HepG2 (cell line): ENCODE data around the gene CAMTA1.

Experiments
- BRF2 ChIP-seq: sonication (generic); formaldehyde crosslinking; IDR thresholded peaks from 2 replicates; pipeline ENCODE4 v1.8.1; 2022; ENCODE audit warnings: mild to moderate bottlenecking, missing genetic modification reagents
- CTCF ChIP-seq: sonication (generic); formaldehyde crosslinking; IDR thresholded peaks from 2 replicates; pipeline ENCODE4 v1.5.0; 2020; ENCODE audit warnings: mild to moderate bottlenecking, missing genetic modification reagents, moderate library complexity
- DR1 ChIP-seq: sonication (generic); formaldehyde crosslinking; IDR thresholded peaks from 2 replicates; pipeline ENCODE4 v1.8.0; 2021; ENCODE audit warnings: mild to moderate bottlenecking, missing genetic modification reagents, inconsistent platforms
- EHMT2 ChIP-seq: fragments of 200-600 bp; sonication (generic); IDR thresholded peaks from 2 replicates; pipeline ENCODE4 v1.7.0; 2017; ENCODE audit warnings: antibody characterized with exemption, low read depth, low read length, borderline replicate concordance
- EZH2 ChIP-seq: conservative IDR thresholded peaks from 2 replicates; pipeline ENCODE4 v1.6.1; 2012; ENCODE audit warnings: mild to moderate bottlenecking, low read depth, low read length, moderate library complexity
- NFRKB ChIP-seq: fragments of 450-650 bp; IDR thresholded peaks from 2 replicates; pipeline ENCODE4 v1.6.1; 2017
- YY1 ChIP-seq: IDR thresholded peaks from 2 replicates; pipeline ENCODE4 v1.6.1; 2011; ENCODE audit warnings: low read length, low read depth, moderate library complexity, mild to moderate bottlenecking; ENCODE audit not compliant: insufficient read depth, insufficient replicate concordance
- ZBTB2 ChIP-seq: sonication (generic); formaldehyde crosslinking; IDR thresholded peaks from 2 replicates; pipeline ENCODE4 v1.8.0; 2022; ENCODE audit warnings: low read depth, missing genetic modification reagents
- ZFX ChIP-seq: sonication (generic); formaldehyde crosslinking; IDR thresholded peaks from 2 replicates; pipeline ENCODE4 v1.4.0; 2020; ENCODE audit warnings: mild to moderate bottlenecking, low read depth, missing genetic modification reagents, moderate library complexity
- ZNF501 ChIP-seq: sonication (generic); formaldehyde crosslinking; IDR thresholded peaks from 2 replicates; pipeline ENCODE4 v1.5.1; 2020; ENCODE audit warnings: mild to moderate bottlenecking, moderate library complexity, missing genetic modification reagents

- TF ChIP-seq YY1, result no peak
- no peak for TF ChIP-seq CTCF
- no peak for TF ChIP-seq ZFX (CRISPR knock-in tag)
- TF ChIP-seq EHMT2, result no peak
- TF ChIP-seq BRF2 (CRISPR knock-in tag), result no peak
- TF ChIP-seq DR1 (CRISPR knock-in tag), result no peak
- TF ChIP-seq ZBTB2 (CRISPR knock-in tag), result no peak
- TF ChIP-seq NFRKB, result no peak
- TF ChIP-seq ZNF501 (CRISPR knock-in tag), result no peak
- TF ChIP-seq EZH2, result no peak
Measured at GRCh38 chr1:6985549-6986276, 200.5 kb downstream of the CAMTA1 start.
